GM23338 (cell line): ENCODE measurements around the gene FBLN1. TPM values are rescaled to one million over a fixed set of nuclear protein-coding genes. Genes with fewer than 3 reads are reported as not detected.
A peak's percentile ranks its signal among the peaks of the same experiment; 100 is the strongest.

ENCODE experiments used
- ATAC-seq: fragments of 200-7000 bp; cut with Tn5 transposase; 3 replicates; pipeline ENCODE4 v1.9.1; 2020
- DNase-seq: peaks from one replicate; pipeline ENCODE4 v3.0.0-alpha.2; 2015; ENCODE audit warnings: low spot score
- H2AFZ ChIP-seq: fragments of 200-600 bp; sonication (generic); 2 replicates; pipeline ENCODE4 v1.8.0; 2016; ENCODE audit warnings: antibody characterized with exemption, mild to moderate bottlenecking, moderate library complexity
- H3F3A ChIP-seq: fragments of 200-600 bp; sonication (generic); replicated peaks from 2 replicates; pipeline ENCODE4 v1.8.0; 2017; ENCODE audit warnings: antibody characterized with exemption, mixed run types, low read depth
- H3K27ac ChIP-seq: fragments of 200-600 bp; sonication (generic); 2 replicates; pipeline ENCODE4 v1.6.1; 2016; ENCODE audit warnings: low read depth
- H3K27me3 ChIP-seq: fragments of 200-600 bp; sonication (generic); 2 replicates; pipeline ENCODE4 v1.8.0; 2016; ENCODE audit warnings: mild to moderate bottlenecking, mixed run types, moderate library complexity; ENCODE audit not compliant: insufficient read depth
- H3K36me3 ChIP-seq: fragments of 200-600 bp; sonication (generic); 2 replicates; pipeline ENCODE4 v1.8.0; 2016; ENCODE audit warnings: mild to moderate bottlenecking; ENCODE audit not compliant: insufficient read depth
- H3K4me1 ChIP-seq: fragments of 200-600 bp; sonication (generic); 2 replicates; pipeline ENCODE4 v1.8.0; 2016; ENCODE audit warnings: mild to moderate bottlenecking, moderate library complexity; ENCODE audit not compliant: insufficient read depth
- H3K4me2 ChIP-seq: fragments of 200-600 bp; sonication (generic); 2 replicates; pipeline ENCODE4 v1.7.1; 2017; ENCODE audit warnings: mixed run types
- H3K4me3 ChIP-seq: fragments of 200-600 bp; sonication (generic); 2 replicates; pipeline ENCODE4 v1.6.1; 2016; ENCODE audit warnings: mixed run types
- H3K79me2 ChIP-seq: fragments of 200-600 bp; sonication (generic); replicated peaks from 2 replicates; pipeline ENCODE4 v1.8.0; 2017; ENCODE audit warnings: mild to moderate bottlenecking; ENCODE audit not compliant: insufficient read depth
- H3K9me2 ChIP-seq: fragments of 200-600 bp; sonication (generic); 2 replicates; pipeline ENCODE4 v1.8.0; 2017; ENCODE audit not compliant: insufficient read depth
- H4K20me1 ChIP-seq: fragments of 200-600 bp; sonication (generic); replicated peaks from 2 replicates; pipeline ENCODE4 v1.8.0; 2017; ENCODE audit warnings: mild to moderate bottlenecking; ENCODE audit not compliant: insufficient read depth
- H3K27ac Mint-ChIP-seq: 2 replicates; pipeline ENCODE4 v1.8.0; 2020; ENCODE audit warnings: inconsistent platforms, mild to moderate bottlenecking, moderate library complexity, mixed read lengths
- H3K27me3 Mint-ChIP-seq: 3 replicates; pipeline ENCODE4 v1.8.0; 2022; ENCODE audit warnings: low read depth, mild to moderate bottlenecking, moderate library complexity, mixed read lengths, inconsistent platforms; ENCODE audit not compliant: insufficient read depth, poor library complexity
- H3K36me3 Mint-ChIP-seq: 3 replicates; pipeline ENCODE4 v1.8.0; 2021; ENCODE audit warnings: low read depth, mild to moderate bottlenecking, inconsistent platforms, moderate library complexity, mixed read lengths
- H3K4me1 Mint-ChIP-seq: 3 replicates; pipeline ENCODE4 v1.8.0; 2020; ENCODE audit warnings: mild to moderate bottlenecking, inconsistent platforms, mixed read lengths
- H3K4me3 Mint-ChIP-seq: 3 replicates; pipeline ENCODE4 v1.8.0; 2021; ENCODE audit warnings: moderate library complexity, mild to moderate bottlenecking, inconsistent platforms, mixed read lengths
- H3K9me3 Mint-ChIP-seq: 3 replicates; pipeline ENCODE4 v1.8.0; 2020; ENCODE audit warnings: moderate library complexity, mild to moderate bottlenecking, inconsistent platforms, mixed read lengths
- CREB1 ChIP-seq: fragments of 250-450 bp; sonication (Bioruptor Pico); IDR thresholded peaks from 2 replicates; pipeline ENCODE4 v1.5.0; 2020; ENCODE audit warnings: low read depth, mild to moderate bottlenecking, moderate library complexity
- CTCF ChIP-seq, 2 experiments: fragments of 200-600 bp in 1 of 2; sonication (generic) in 1 of 2; conservative IDR thresholded peaks; 2 replicates each; pipeline versions ENCODE4 v1.5.1 to v1.6.1; 2016 to 2017; ENCODE audit warnings: antibody characterized with exemption in 2 of 2, low read depth in 2 of 2, mild to moderate bottlenecking in 2 of 2, moderate library complexity in 1 of 2
- ETS1 ChIP-seq: IDR thresholded peaks from 2 replicates; pipeline ENCODE4 v1.6.1; 2016; ENCODE audit warnings: antibody characterized with exemption
- EZH2 ChIP-seq: fragments of 200-600 bp; sonication (generic); IDR thresholded peaks from one replicate; pipeline ENCODE4 v1.8.0; 2017; ENCODE audit warnings: antibody characterized with exemption, mild to moderate bottlenecking, low read depth; ENCODE audit not compliant: unreplicated experiment
- JUNB ChIP-seq: IDR thresholded peaks from one replicate; pipeline ENCODE4 v1.6.1; 2016; ENCODE audit warnings: antibody characterized with exemption; ENCODE audit not compliant: unreplicated experiment
- NANOG ChIP-seq: IDR thresholded peaks from 2 replicates; pipeline ENCODE4 v1.6.1; 2016; ENCODE audit warnings: antibody characterized with exemption, borderline replicate concordance
- POLR2AphosphoS5 ChIP-seq: IDR thresholded peaks from 2 replicates; pipeline ENCODE4 v1.6.1; 2016; ENCODE audit warnings: antibody characterized with exemption, low read depth
- REST ChIP-seq: IDR thresholded peaks from one replicate; pipeline ENCODE4 v1.6.1; 2018; ENCODE audit warnings: antibody characterized with exemption; ENCODE audit not compliant: unreplicated experiment
- STAT1 ChIP-seq: IDR thresholded peaks from one replicate; pipeline ENCODE4 v1.6.1; 2016; ENCODE audit warnings: antibody characterized with exemption; ENCODE audit not compliant: unreplicated experiment
- ZNF114 ChIP-seq: fragments of 250-450 bp; sonication (Bioruptor Pico); IDR thresholded peaks from 2 replicates; pipeline ENCODE4 v1.5.0; 2020; ENCODE audit warnings: mild to moderate bottlenecking, moderate library complexity
- ZNF331 ChIP-seq: fragments of 250-450 bp; sonication (Bioruptor Pico); IDR thresholded peaks from 2 replicates; pipeline ENCODE4 v1.5.0; 2020; ENCODE audit warnings: low read depth, mild to moderate bottlenecking, moderate library complexity
- polyA plus RNA-seq: library from polyadenylated mRNA; unstranded; fragments of >200 nt; fragmentation: Nextera tagmentation; extraction: Ambion mirVana; gene quantifications from 2 replicates; pipeline ENCODE4 v1.2.1, GENCODE V29; 2016
- total RNA-seq: library from RNA; depleted of rRNA; stranded (reverse); fragments of >200 nt; shearing (Covaris generic); gene quantifications from 2 replicates; pipeline ENCODE4 v1.2.3, GENCODE V29; 2014

FBLN1 gene
- total and polyA plus RNA-seq, 2 experiments from 2014 or later, result 90.1 to 137 TPM

- TF ChIP-seq REST (no peak), ZNF331 (CRISPR knock-in tag) (no peak), EZH2 (no peak), CREB1 (CRISPR knock-in tag) (no peak), NANOG (no peak)
Observed at GRCh38 chr22:45473626-45474237, 29.0 kb upstream of the FBLN1 start (continued).

- no peaks in the 10 kb centered on the region for H3K27me3 ChIP-seq
- Mint-ChIP-seq H3K4me3 (no peak overlapping the region), H3K27me3 (peaks cover 9% of the 10 kb centered on the region), H3K27ac (no peak overlapping the region), H3K36me3 (no peaks in the 10 kb centered on the region), H3K9me3 (no peaks in the 10 kb centered on the region), H3K4me1 (peaks cover 7% of the 10 kb centered on the region)
- H3K4me2 ChIP-seq, result no peak overlapping the region
- H3K79me2 ChIP-seq, result no peaks in the 10 kb centered on the region
- DNase-seq (no peak), ATAC-seq (no peak)
- H3F3A ChIP-seq, result no peaks in the 10 kb centered on the region
- peaks cover 6% of the 10 kb centered on the region for H3K4me1 ChIP-seq
- no peaks in the 10 kb centered on the region for H3K36me3 ChIP-seq
- H4K20me1 ChIP-seq, result no peaks in the 10 kb centered on the region
- H3K4me3 ChIP-seq, result no peak overlapping the region
- H2AFZ ChIP-seq, result peak overlapping the region; percentile 80; the same call in 1 of the 2 replicates
- no peaks in the 10 kb centered on the region for H3K9me2 ChIP-seq
- no peak overlapping the region for H3K27ac ChIP-seq
- TF ChIP-seq ZNF114 (CRISPR knock-in tag), result no peak
- TF ChIP-seq CREB1 (CRISPR knock-in tag), result no peak
- TF ChIP-seq NANOG, result no peak
- no peak for TF ChIP-seq EZH2
- TF ChIP-seq ETS1, result no peak
- TF ChIP-seq STAT1, result no peak
- TF ChIP-seq CTCF (conservative IDR thresholded peaks at IDR 0.05; ENCODE audit: low read depth in 2 of 2), result no peak
- no peak for TF ChIP-seq JUNB
- TF ChIP-seq REST, result no peak
- no peak for TF ChIP-seq POLR2AphosphoS5
Observed at GRCh38 chr22:45475063-45475747, 27.5 kb upstream of the FBLN1 start.
